H1 (cell line): ENCODE measurements around the gene SHANK1. TPM values are rescaled to one million over a fixed set of nuclear protein-coding genes. Genes with fewer than 3 reads are reported as not detected.

ENCODE experiments used
- TAF7 ChIP-seq: optimal IDR thresholded peaks from 2 replicates; pipeline ENCODE3; 2011; ENCODE audit warnings: low read depth, mild to moderate bottlenecking, inconsistent platforms, low read length, moderate library complexity, borderline replicate concordance
- polyA plus RNA-seq, 7 experiments: library from polyadenylated mRNA; depleted of rRNA in 3 of 7; stranded (reverse) in 5 of 7; unstranded in 2 of 7; fragments of >200 nt in 5 of 7; fragments of 200-250 nt in 2 of 7; gene quantifications; 1 replicate in 5 of 7; 2 replicates in 1 of 7; 4 replicates in 1 of 7; pipeline versions ENCODE4 v1.2.1 to v1.2.3, GENCODE V29; 2011 to 2013; ENCODE audit warnings: missing spikeins in 2 of 7, mixed read lengths in 2 of 7
- total RNA-seq: library from RNA; stranded (reverse); fragmentation: NEBNext Ultra II Directional; extraction: Animal tissue kit (Norgen Biotek cat#: 25700); gene quantifications from 2 replicates; pipeline ENCODE4 v1.2.1, GENCODE V29; 2021

Gene SHANK1
- total and polyA plus RNA-seq, 2 of the 8 experiments (the other 6 are each of a cell fraction or from before 2014, with no cell fraction given), result 1.1 to 3.7 TPM

GRCh38 chr19:50636317-50637085 lies 83.1 kb downstream of the SHANK1 start (continued):
- TF ChIP-seq TAF7, result no peak
